Liver (tissue), 9 donors: ENCODE measurements around the gene KIAA0930. TPM values are rescaled to one million over a fixed set of nuclear protein-coding genes. Genes with fewer than 3 reads are reported as not detected.

ENCODE experiments used
- DNase-seq: peaks from one replicate; pipeline ENCODE4 v3.0.0-alpha.2; 2017; ENCODE audit warnings: low spot score
- H3K27ac ChIP-seq, 2 donors: one replicate each; pipeline ENCODE4 v1.7.0; 2013; ENCODE audit warnings: inconsistent platforms in 2 of 2, low read length in 2 of 2, control low read depth in 1 of 2, low read depth in 1 of 2, mild to moderate bottlenecking in 1 of 2
- H3K27me3 ChIP-seq, 4 donors: one replicate each; pipeline versions ENCODE4 v1.6.1 to v1.7.0; 2013; ENCODE audit warnings: low read length in 3 of 4, inconsistent platforms in 1 of 4, mild to moderate bottlenecking in 1 of 4, moderate library complexity in 1 of 4; ENCODE audit not compliant: control insufficient read depth in 4 of 4, insufficient read depth in 4 of 4
- H3K36me3 ChIP-seq, 4 donors: one replicate each; pipeline versions ENCODE4 v1.6.1 to v1.7.0; 2013; ENCODE audit warnings: low read length in 3 of 4, mild to moderate bottlenecking in 3 of 4, low read depth in 1 of 4, moderate library complexity in 1 of 4; ENCODE audit not compliant: control insufficient read depth in 4 of 4, insufficient read depth in 3 of 4
- H3K4me1 ChIP-seq, 4 donors: one replicate each; pipeline versions ENCODE4 v1.6.1 to v1.7.0; 2013; ENCODE audit warnings: low read length in 3 of 4, mild to moderate bottlenecking in 3 of 4, moderate library complexity in 1 of 4; ENCODE audit not compliant: control insufficient read depth in 4 of 4, insufficient read depth in 4 of 4
- H3K4me3 ChIP-seq, 3 donors: one replicate each; pipeline versions ENCODE4 v1.6.1 to v1.7.0; 2013; ENCODE audit warnings: low read length in 3 of 3, control low read depth in 1 of 3, low read depth in 1 of 3, mild to moderate bottlenecking in 1 of 3
- H3K9ac ChIP-seq, 2 donors: one replicate each; pipeline ENCODE4 v1.7.0; 2013; ENCODE audit warnings: low read length in 2 of 2, mild to moderate bottlenecking in 2 of 2, moderate library complexity in 2 of 2, control low read depth in 1 of 2, low read depth in 1 of 2
- H3K9me3 ChIP-seq, 4 donors: one replicate each; pipeline versions ENCODE4 v1.6.1 to v1.7.0; 2013; ENCODE audit warnings: low read length in 3 of 4; ENCODE audit not compliant: control insufficient read depth in 4 of 4
- ATF3 ChIP-seq: IDR thresholded peaks from 2 replicates; pipeline ENCODE4 v1.6.1; 2016; ENCODE audit warnings: antibody characterized with exemption
- EGR1 ChIP-seq, 2 donors: IDR thresholded peaks; 2 replicates each; pipeline ENCODE4 v1.6.1; 2016 to 2018; ENCODE audit warnings: antibody characterized with exemption in 2 of 2, low read depth in 2 of 2
- FOXA1 ChIP-seq: IDR thresholded peaks from 2 replicates; pipeline ENCODE4 v1.6.1; 2016; ENCODE audit warnings: antibody characterized with exemption
- FOXA2 ChIP-seq: IDR thresholded peaks from 2 replicates; pipeline ENCODE4 v1.6.1; 2016; ENCODE audit warnings: antibody characterized with exemption
- HNF4A ChIP-seq, 2 donors: conservative IDR thresholded peaks; 2 replicates each; pipeline ENCODE4 v1.6.1; 2016; ENCODE audit warnings: antibody characterized with exemption in 2 of 2, mild to moderate bottlenecking in 2 of 2
- HNF4G ChIP-seq: IDR thresholded peaks from 2 replicates; pipeline ENCODE4 v1.6.1; 2016; ENCODE audit warnings: antibody characterized with exemption
- NR2F2 ChIP-seq: IDR thresholded peaks from 2 replicates; pipeline ENCODE4 v1.6.1; 2016; ENCODE audit warnings: antibody characterized with exemption
- RAD21 ChIP-seq, 2 donors: IDR thresholded peaks; 2 replicates each; pipeline ENCODE4 v1.6.1; 2016; ENCODE audit warnings: antibody characterized with exemption in 2 of 2, mild to moderate bottlenecking in 2 of 2
- REST ChIP-seq: IDR thresholded peaks from 2 replicates; pipeline ENCODE4 v1.6.1; 2016; ENCODE audit warnings: antibody characterized with exemption, mild to moderate bottlenecking
- RXRA ChIP-seq, 2 donors: IDR thresholded peaks; 2 replicates each; pipeline ENCODE4 v1.6.1; 2017 to 2018; ENCODE audit warnings: antibody characterized with exemption in 2 of 2, mild to moderate bottlenecking in 1 of 2
- SP1 ChIP-seq: IDR thresholded peaks from 2 replicates; pipeline ENCODE4 v1.6.1; 2018; ENCODE audit warnings: antibody characterized with exemption, mild to moderate bottlenecking
- TAF1 ChIP-seq: conservative IDR thresholded peaks from 2 replicates; pipeline ENCODE4 v1.6.1; 2016; ENCODE audit warnings: antibody characterized with exemption, mild to moderate bottlenecking
- YY1 ChIP-seq: IDR thresholded peaks from 2 replicates; pipeline ENCODE4 v1.6.1; 2016; ENCODE audit warnings: antibody characterized with exemption, mild to moderate bottlenecking
- ZBTB33 ChIP-seq: IDR thresholded peaks from 2 replicates; pipeline ENCODE4 v1.6.1; 2016; ENCODE audit warnings: antibody characterized with exemption
- WGBS: extraction: QIAGEN DNeasy Blood & Tissue Kit; methylation state at CpG from one replicate; pipeline ENCODE4 v1.1.7; 2013; 5-methylcytosine and 5-hydroxymethylcytosine counted together
- polyA plus RNA-seq, 2 donors: library from polyadenylated mRNA; stranded (reverse) in 1 of 2; unstranded in 1 of 2; fragments of 200-250 nt in 1 of 2; fragments of >200 nt in 1 of 2; fragmentation: Nextera tagmentation in 1 of 2; extraction: Ambion mirVana in 1 of 2; gene quantifications; one replicate each; pipeline versions ENCODE4 v1.2.1 to v1.2.3, GENCODE V29; 2013 to 2015
- total RNA-seq, 2 donors: library from RNA; depleted of rRNA; stranded (reverse); fragments of >200 nt; gene quantifications; one replicate each; pipeline ENCODE4 v1.2.3, GENCODE V29; 2014
- TF ChIP-seq, protein P1 (sequence below): fragments of 150-350 bp; IDR thresholded peaks from 2 replicates; pipeline ENCODE4 v1.5.1; 2017; ENCODE audit warnings: improper control_type of control experiment, low read depth, low read length; ENCODE audit not compliant: missing input control
- donor health status: healthy.
- donor health status: healthy.
- donor health status: healthy.
- donor health status: healthy.
- donor health status: healthy.

KIAA0930 gene
- total and polyA plus RNA-seq, 4 donors, result 6.1 to 30.0 (median 17.6) TPM

DNA sequence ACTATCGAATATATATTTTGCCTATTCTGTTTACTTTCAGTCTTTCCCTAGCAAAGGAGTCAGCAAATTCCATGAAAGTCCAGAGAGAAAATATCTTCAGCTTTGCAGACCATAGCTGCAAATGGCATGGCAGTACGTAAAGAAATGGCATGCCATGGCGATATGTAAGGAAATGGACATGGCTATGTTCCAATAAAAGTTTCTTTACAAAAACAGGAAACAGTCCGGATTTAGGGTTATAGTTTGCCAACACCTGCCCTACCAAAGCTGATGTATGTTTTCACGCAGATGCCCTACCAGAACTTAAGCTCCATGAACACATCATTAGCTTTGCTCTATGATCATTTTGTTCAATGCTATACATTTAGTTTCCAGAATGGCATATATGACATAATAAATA is 19.5 kb downstream of the KIAA0930 start:
- 74% methylated on average over 5 of the region's 5 CpGs for WGBS
- H3K4me1 ChIP-seq, result peaks cover 17 to 23% (median 20%) of the 10 kb centered on the region in 4 donors

GRCh38 chr22:45218976-45219375 is 21.7 kb downstream of the KIAA0930 start:
- Histone ChIP-seq H3K27ac (no peak overlapping the region), H3K9ac (no peak overlapping the region), H3K36me3 (no peaks in the 10 kb centered on the region), H3K4me3 (no peak overlapping the region), H3K27me3 (no peaks in the 10 kb centered on the region), H3K9me3 (no peaks in the 10 kb centered on the region), H3K4me1 (peaks cover 0 to 4% (median 0%) of the 10 kb centered on the region in 4 donors)
- WGBS, result 88% methylated on average over 9 of the region's 9 CpGs
- DNase-seq, result no peak
- TF ChIP-seq FOXA2 (no peak), ZBTB33 (no peak), RAD21 (IDR thresholded peaks at IDR 0.05) (no peak), FOXA1 (no peak), TAF1 (no peak), ATF3 (no peak), NR2F2 (no peak), SP1 (no peak), HNF4G (no peak), YY1 (no peak), RXRA (IDR thresholded peaks at IDR 0.05) (no peak), EGR1 (IDR thresholded peaks at IDR 0.05; ENCODE audit: low read depth in 2 of 2) (no peak)
- TF ChIP-seq, protein P1, sequence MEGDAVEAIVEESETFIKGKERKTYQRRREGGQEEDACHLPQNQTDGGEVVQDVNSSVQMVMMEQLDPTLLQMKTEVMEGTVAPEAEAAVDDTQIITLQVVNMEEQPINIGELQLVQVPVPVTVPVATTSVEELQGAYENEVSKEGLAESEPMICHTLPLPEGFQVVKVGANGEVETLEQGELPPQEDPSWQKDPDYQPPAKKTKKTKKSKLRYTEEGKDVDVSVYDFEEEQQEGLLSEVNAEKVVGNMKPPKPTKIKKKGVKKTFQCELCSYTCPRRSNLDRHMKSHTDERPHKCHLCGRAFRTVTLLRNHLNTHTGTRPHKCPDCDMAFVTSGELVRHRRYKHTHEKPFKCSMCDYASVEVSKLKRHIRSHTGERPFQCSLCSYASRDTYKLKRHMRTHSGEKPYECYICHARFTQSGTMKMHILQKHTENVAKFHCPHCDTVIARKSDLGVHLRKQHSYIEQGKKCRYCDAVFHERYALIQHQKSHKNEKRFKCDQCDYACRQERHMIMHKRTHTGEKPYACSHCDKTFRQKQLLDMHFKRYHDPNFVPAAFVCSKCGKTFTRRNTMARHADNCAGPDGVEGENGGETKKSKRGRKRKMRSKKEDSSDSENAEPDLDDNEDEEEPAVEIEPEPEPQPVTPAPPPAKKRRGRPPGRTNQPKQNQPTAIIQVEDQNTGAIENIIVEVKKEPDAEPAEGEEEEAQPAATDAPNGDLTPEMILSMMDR, result no peak

More for the DNA sequence above, 19.5 kb downstream of the KIAA0930 start:
- Histone ChIP-seq H3K36me3 (no peaks in the 10 kb centered on the region), H3K27me3 (no peaks in the 10 kb centered on the region), H3K4me3 (no peak overlapping the region), H3K27ac (no peak overlapping the region), H3K9me3 (no peaks in the 10 kb centered on the region), H3K9ac (no peak overlapping the region)
- no peak for DNase-seq
- no peak for TF ChIP-seq REST
- TF ChIP-seq TAF1, result no peak
- TF ChIP-seq, protein P1, result no peak
- no peak for TF ChIP-seq EGR1 (IDR thresholded peaks at IDR 0.05; ENCODE audit: low read depth in 2 of 2)
- TF ChIP-seq YY1, result no peak
- TF ChIP-seq RAD21 (IDR thresholded peaks at IDR 0.05), result no peak
- TF ChIP-seq RXRA (IDR thresholded peaks at IDR 0.05), result no peak
- no peak for TF ChIP-seq FOXA2
- TF ChIP-seq FOXA1, result no peak
- TF ChIP-seq HNF4A (conservative IDR thresholded peaks at IDR 0.05), result no peak
- no peak for TF ChIP-seq ATF3
